NT2/D1 (cell line): ENCODE data around the gene RGSL1.
"Not testable (repeated sequence)": the region's sequence is repeated elsewhere in the genome, so short reads cannot be mapped to it uniquely, and the experiment has no call there.

Experiments used
- DNase-seq: peaks from one replicate; pipeline ENCODE4 v3.0.0-alpha.2; 2011; ENCODE audit warnings: low read depth, low spot score
- H3K27me3 ChIP-seq: 2 replicates; pipeline ENCODE4 v1.6.0; 2011; ENCODE audit warnings: mild to moderate bottlenecking; ENCODE audit not compliant: insufficient read length, insufficient read depth
- H3K36me3 ChIP-seq: 2 replicates; pipeline ENCODE4 v1.6.1; 2011; ENCODE audit warnings: mild to moderate bottlenecking, low read length, mixed read lengths; ENCODE audit not compliant: insufficient read depth, insufficient read length
- H3K4me1 ChIP-seq: 2 replicates; pipeline ENCODE4 v1.5.1; 2011; ENCODE audit not compliant: insufficient read depth, insufficient read length
- H3K4me3 ChIP-seq: 2 replicates; pipeline ENCODE4 v1.5.1; 2011; ENCODE audit warnings: low read depth; ENCODE audit not compliant: insufficient read length
- H3K9ac ChIP-seq: 2 replicates; pipeline ENCODE4 v1.6.0; 2011; ENCODE audit warnings: low read depth; ENCODE audit not compliant: insufficient read length
- H3K9me3 ChIP-seq: 2 replicates; pipeline ENCODE4 v1.5.1; 2011; ENCODE audit warnings: mild to moderate bottlenecking, low read length; ENCODE audit not compliant: insufficient read depth
- SUZ12 ChIP-seq: IDR thresholded peaks from 2 replicates; pipeline ENCODE4 v1.6.1; 2011; ENCODE audit not compliant: insufficient read length, insufficient read depth; ENCODE audit errors: extremely low read depth
- YY1 ChIP-seq: IDR thresholded peaks from 2 replicates; pipeline ENCODE4 v1.6.1; 2011; ENCODE audit not compliant: insufficient read length, insufficient read depth
- ZNF274 ChIP-seq: IDR thresholded peaks from 2 replicates; pipeline ENCODE4 v1.6.1; 2011; ENCODE audit warnings: mild to moderate bottlenecking, low read depth, low read length

The RGSL1 gene

DNA sequence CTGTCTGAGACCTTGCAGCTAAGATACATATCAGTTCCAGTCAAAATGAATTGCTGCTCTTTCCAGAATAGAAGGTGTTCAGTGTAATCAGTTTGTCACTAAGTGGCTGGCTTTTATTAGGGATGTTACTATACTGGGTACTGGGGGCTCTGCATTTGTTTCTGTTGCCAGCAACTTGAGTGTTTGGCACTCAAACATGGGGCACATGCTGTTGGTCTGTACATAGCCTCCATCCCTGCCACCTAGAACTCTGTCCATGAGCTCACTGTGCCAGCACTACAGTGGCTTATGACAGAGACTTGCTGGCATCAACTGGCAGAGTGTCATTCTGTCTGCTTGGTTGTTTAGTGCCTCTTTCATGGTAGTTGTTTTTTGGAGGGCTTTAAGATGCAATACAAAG, 45.1 kb downstream of the RGSL1 start:
- no peak overlapping the region for H3K4me3 ChIP-seq
- no peaks in the 10 kb centered on the region for H3K36me3 ChIP-seq
- no peak overlapping the region for H3K9ac ChIP-seq
- no peak for DNase-seq
- TF ChIP-seq YY1, result no peak
- TF ChIP-seq ZNF274, result no peak
- no peak for TF ChIP-seq SUZ12
- H3K4me1 ChIP-seq, result no peaks in the 10 kb centered on the region
- no peaks in the 10 kb centered on the region for H3K27me3 ChIP-seq
- H3K9me3 ChIP-seq, result no peaks in the 10 kb centered on the region

DNA sequence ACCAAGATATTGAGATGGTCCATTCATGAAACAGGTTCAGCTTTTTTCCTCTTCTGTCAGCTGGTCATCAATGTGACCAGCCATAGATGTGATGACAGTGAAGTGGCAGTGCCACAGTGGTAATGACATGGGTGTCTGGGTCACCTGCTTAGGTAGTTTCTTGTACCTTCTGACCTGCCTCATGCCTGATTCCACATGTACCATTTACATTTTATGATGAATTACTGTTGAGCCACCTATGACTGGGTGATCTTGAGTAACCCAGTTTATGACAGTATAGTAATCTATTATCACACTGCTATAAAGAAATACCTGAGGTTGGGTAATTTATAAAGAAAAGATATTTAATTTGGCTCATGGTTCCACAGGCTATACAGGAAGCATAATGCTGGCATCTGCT, 45.7 kb downstream of the RGSL1 start:
- Histone ChIP-seq H3K36me3 (no peaks in the 10 kb centered on the region), H3K4me1 (no peaks in the 10 kb centered on the region), H3K9ac (no peak overlapping the region), H3K9me3 (no peaks in the 10 kb centered on the region), H3K4me3 (no peak overlapping the region), H3K27me3 (no peaks in the 10 kb centered on the region)
- no peak for DNase-seq
- TF ChIP-seq ZNF274, result no peak

DNA sequence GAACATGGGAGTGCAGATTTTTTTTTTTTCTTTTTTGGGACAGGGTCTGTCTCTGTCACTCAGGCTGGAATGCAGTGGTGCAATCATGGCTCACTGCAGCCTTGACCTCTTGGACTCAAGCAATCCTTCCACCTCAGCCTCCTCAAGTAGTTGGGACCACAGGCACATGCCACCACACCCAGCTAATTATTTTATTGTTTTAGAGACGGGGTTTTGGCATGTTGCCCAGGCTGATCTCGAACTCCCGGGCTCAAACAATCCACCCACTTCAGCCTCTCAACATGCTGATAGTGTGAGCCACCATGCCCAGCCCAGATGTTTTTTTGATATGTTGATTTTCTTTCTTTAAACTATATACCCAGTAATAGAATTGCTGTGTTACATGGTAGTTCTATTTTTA, 57.7 kb downstream of the RGSL1 start:
- Histone ChIP-seq H3K4me3 (no peak overlapping the region), H3K4me1 (no peaks in the 10 kb centered on the region), H3K27me3 (no peaks in the 10 kb centered on the region), H3K9me3 (no peaks in the 10 kb centered on the region; the same call in none of the 2 replicates), H3K9ac (no peak overlapping the region), H3K36me3 (no peaks in the 10 kb centered on the region)
- no peak for TF ChIP-seq YY1
- TF ChIP-seq SUZ12, result no peak
- no peak for DNase-seq

GRCh38 chr1:182515556-182515955, 65.6 kb downstream of the RGSL1 start:
- Histone ChIP-seq H3K27me3 (no peaks in the 10 kb centered on the region), H3K9me3 (no peaks in the 10 kb centered on the region; the same call in 1 of the 2 replicates), H3K9ac (no peak overlapping the region), H3K4me3 (no peak overlapping the region), H3K36me3 (no peaks in the 10 kb centered on the region), H3K4me1 (peaks cover 3% of the 10 kb centered on the region)
- TF ChIP-seq ZNF274 (no peak), SUZ12 (no peak), YY1 (no peak)
- DNase-seq, result no peak

DNA sequence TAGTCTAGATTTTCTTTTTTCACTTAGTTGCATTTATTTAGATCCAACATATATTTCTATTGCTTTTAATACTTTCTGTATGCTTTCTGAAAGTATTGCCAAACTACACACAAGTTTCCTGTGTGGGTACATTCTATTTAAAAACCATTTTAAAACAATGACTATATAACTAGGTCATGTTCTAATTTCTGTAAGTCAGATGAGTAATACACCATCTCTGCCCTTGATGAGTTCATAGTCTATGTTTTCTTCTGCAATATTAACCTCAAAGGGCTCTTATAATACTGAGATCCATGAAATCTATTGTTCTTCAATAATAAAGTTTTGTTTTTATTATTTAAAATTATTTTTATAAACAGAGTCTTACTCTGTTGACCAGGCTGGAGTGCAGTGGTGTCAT, 70.8 kb downstream of the RGSL1 start:
- Histone ChIP-seq H3K4me3 (no peak overlapping the region), H3K27me3 (no peaks in the 10 kb centered on the region), H3K9me3 (0 out of 2 replicates have a peak, but pooled peaks cover 3% of the 10 kb centered on the region), H3K4me1 (no peaks in the 10 kb centered on the region), H3K9ac (no peak overlapping the region), H3K36me3 (no peaks in the 10 kb centered on the region)
- TF ChIP-seq ZNF274, result no peak
- TF ChIP-seq YY1, result no peak
- no peak for TF ChIP-seq SUZ12
- no peak for DNase-seq

DNA sequence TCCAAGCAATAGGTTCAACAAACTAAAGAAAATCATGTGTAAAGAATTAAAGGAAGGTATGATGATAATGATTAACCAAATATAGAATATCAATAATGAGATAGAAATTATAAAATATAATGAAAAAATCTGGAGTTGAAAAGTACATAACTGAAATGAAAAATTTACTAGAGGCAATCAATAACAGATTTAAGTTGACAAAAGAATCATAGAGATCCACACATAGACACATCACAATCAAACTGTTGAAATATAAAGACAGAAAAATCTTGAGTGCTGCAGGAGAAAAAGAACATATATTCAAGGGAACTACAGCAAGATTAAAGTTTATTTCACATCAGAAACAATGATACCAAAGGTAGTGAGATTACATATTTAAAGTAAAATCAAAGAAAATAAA, 75.4 kb downstream of the RGSL1 start:
- Histone ChIP-seq H3K9me3 (peaks cover 11% of the 10 kb centered on the region; the same call in 1 of the 2 replicates), H3K27me3 (no peaks in the 10 kb centered on the region), H3K36me3 (no peaks in the 10 kb centered on the region), H3K4me1 (no peaks in the 10 kb centered on the region), H3K9ac (no peak overlapping the region), H3K4me3 (no peak overlapping the region)
- DNase-seq, result no peak
- TF ChIP-seq SUZ12 (no peak), YY1 (no peak), ZNF274 (no peak)

DNA sequence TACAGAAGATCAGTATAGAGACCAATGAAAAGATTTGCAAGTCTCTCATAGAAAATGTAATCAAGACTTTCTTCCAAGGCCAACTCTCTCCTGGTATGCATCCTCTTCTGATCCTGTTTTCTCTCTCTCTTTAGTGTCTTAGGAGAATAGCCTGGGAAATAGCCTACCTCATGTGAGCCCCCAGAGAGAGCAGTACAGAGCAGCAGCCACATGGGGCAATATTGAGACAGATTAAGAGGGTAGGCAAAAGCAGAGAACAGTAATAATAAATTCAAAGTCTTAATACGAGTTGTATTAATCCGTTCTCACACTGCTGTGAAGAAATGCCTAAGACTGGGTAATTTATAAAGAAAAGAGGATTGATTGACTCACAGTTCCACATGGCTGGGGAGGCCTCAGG, 77.7 kb downstream of the RGSL1 start:
- H3K27me3 ChIP-seq, result no peaks in the 10 kb centered on the region
- H3K9me3 ChIP-seq, result peaks cover 11% of the 10 kb centered on the region; the same call in 1 of the 2 replicates
- H3K36me3 ChIP-seq, result no peaks in the 10 kb centered on the region
- TF ChIP-seq ZNF274 (no peak), YY1 (no peak), SUZ12 (no peak)
- no peak overlapping the region for H3K9ac ChIP-seq
- no peak overlapping the region for H3K4me3 ChIP-seq
- H3K4me1 ChIP-seq, result no peaks in the 10 kb centered on the region
- no peak for DNase-seq

DNA sequence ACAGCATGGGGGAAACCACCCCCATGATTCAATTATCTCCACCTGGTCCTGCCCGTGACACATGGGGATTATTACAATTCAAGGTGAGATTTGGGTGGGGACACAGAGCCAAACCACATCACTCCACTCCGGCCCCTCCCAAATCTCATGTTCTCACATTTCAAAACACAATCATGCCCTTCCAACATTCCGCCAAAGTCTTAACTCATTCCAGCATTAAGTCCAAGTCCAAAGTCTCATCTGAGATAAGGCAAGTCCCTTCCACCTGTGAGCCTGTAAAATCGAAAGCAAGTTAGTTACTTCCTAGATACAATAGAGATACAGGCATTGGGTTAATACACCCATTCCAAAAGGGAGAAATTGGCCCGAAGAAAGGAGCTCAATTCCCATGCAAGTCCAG, 78.3 kb downstream of the RGSL1 start:
- H3K36me3 ChIP-seq, H3K4me3 ChIP-seq, H3K9ac ChIP-seq, DNase-seq, H3K4me1 ChIP-seq, H3K27me3 ChIP-seq: not testable (repeated sequence)
- H3K9me3 ChIP-seq, result peaks cover 11% of the 10 kb centered on the region; the same call in 1 of the 2 replicates
